ENCODE measurements around the gene CCSER1.

DNA sequence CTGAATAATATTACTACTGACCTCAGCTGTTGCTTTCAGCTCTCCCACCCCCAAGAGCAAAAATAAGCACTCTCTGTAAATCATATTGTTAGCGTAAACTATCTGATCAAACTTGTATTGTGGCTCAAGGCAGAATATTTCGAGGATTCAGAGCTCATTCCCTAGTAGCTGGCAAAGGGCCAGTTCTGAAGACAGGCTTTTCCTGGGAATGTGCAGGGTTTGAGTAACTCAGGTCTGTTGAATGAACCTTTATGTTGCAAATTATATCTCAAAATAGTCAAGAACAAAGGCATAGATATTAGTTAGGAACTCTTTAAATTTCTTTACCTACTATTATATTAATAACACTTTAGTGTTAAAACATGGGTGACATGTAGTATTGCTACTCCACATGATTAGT is 454.9 kb downstream of the CCSER1 start:
- TF ChIP-seq, protein P1, sequence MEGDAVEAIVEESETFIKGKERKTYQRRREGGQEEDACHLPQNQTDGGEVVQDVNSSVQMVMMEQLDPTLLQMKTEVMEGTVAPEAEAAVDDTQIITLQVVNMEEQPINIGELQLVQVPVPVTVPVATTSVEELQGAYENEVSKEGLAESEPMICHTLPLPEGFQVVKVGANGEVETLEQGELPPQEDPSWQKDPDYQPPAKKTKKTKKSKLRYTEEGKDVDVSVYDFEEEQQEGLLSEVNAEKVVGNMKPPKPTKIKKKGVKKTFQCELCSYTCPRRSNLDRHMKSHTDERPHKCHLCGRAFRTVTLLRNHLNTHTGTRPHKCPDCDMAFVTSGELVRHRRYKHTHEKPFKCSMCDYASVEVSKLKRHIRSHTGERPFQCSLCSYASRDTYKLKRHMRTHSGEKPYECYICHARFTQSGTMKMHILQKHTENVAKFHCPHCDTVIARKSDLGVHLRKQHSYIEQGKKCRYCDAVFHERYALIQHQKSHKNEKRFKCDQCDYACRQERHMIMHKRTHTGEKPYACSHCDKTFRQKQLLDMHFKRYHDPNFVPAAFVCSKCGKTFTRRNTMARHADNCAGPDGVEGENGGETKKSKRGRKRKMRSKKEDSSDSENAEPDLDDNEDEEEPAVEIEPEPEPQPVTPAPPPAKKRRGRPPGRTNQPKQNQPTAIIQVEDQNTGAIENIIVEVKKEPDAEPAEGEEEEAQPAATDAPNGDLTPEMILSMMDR (IDR thresholded peaks at IDR 0.05) = no peak
- TF ChIP-seq EP300 (IDR thresholded peaks at IDR 0.05; ENCODE audit: low read depth) = no peak
- no peak for TF ChIP-seq POLR2A (IDR thresholded peaks at IDR 0.05)
- no peak for TF ChIP-seq POLR2AphosphoS5 (IDR thresholded peaks at IDR 0.05)
